IMR-90 (cell line): ENCODE measurements around the gene SH3BP4. TPM values are rescaled to one million over a fixed set of nuclear protein-coding genes. Genes with fewer than 3 reads are reported as not detected.

Source experiments
- ATAC-seq: fragments of 200-7000 bp; cut with Tn5 transposase; 2 replicates; pipeline ENCODE4 v1.9.1; 2020; ENCODE audit warnings: low read depth, mild to moderate bottlenecking, moderate library complexity
- BruUV-seq: library from RNA; stranded (reverse); fragments of 400-500 nt; replicated peaks from 2 replicates; lab custom pipeline; 2021; lab: Mats Ljungman, UMichigan
- CTCF ChIA-PET: fragments of 300-600 bp; formaldehyde crosslinking; extraction: SDS; loops from one replicate; lab custom pipeline; 2021; ENCODE audit warnings: antibody characterized with exemption; lab: Yijun Ruan, JAX
- POLR2A ChIA-PET: fragments of 300-600 bp; sonication (Branson Sonifier 250); formaldehyde crosslinking; loops from one replicate; lab custom pipeline; 2022; ENCODE audit warnings: antibody characterized with exemption; ENCODE audit not compliant: unreplicated experiment; lab: Charles Lee
- DNase-seq: peaks from one replicate; pipeline ENCODE4 v3.0.0; 2013
- H2AFZ ChIP-seq: replicated peaks from 2 replicates; pipeline ENCODE3; 2013; ENCODE audit warnings: low read length, mild to moderate bottlenecking; ENCODE audit not compliant: poor library complexity
- H2AK5ac ChIP-seq: 2 replicates; pipeline ENCODE4 v1.6.1; 2013; ENCODE audit warnings: low read depth, low read length, inconsistent platforms
- H2AK9ac ChIP-seq: replicated peaks from 2 replicates; pipeline ENCODE3; 2013; ENCODE audit warnings: mild to moderate bottlenecking, low read depth, low read length, moderate library complexity; ENCODE audit not compliant: poor library complexity
- H2BK120ac ChIP-seq: 2 replicates; pipeline ENCODE4 v1.6.1; 2013; ENCODE audit warnings: low read depth, low read length, inconsistent platforms
- H2BK15ac ChIP-seq: 3 replicates; pipeline ENCODE4 v1.6.1; 2013; ENCODE audit warnings: low read depth, low read length, inconsistent platforms
- H2BK20ac ChIP-seq: 2 replicates; pipeline ENCODE4 v1.6.1; 2013; ENCODE audit warnings: low read depth, mild to moderate bottlenecking, inconsistent platforms, low read length, moderate library complexity
- H2BK5ac ChIP-seq: 2 replicates; pipeline ENCODE4 v1.6.1; 2013; ENCODE audit warnings: mild to moderate bottlenecking, low read depth, low read length, inconsistent platforms; ENCODE audit not compliant: poor library complexity, severe bottlenecking
- H3K14ac ChIP-seq: replicated peaks from 2 replicates; pipeline ENCODE4 v1.6.1; 2013; ENCODE audit warnings: low read depth, low read length, inconsistent platforms
- H3K18ac ChIP-seq: 2 replicates; pipeline ENCODE4 v1.6.1; 2013; ENCODE audit warnings: low read depth, low read length, control low read depth
- H3K23ac ChIP-seq: 2 replicates; pipeline ENCODE4 v1.6.1; 2013; ENCODE audit warnings: low read depth, low read length, inconsistent platforms
- H3K27ac ChIP-seq: 2 replicates; pipeline ENCODE4 v1.5.1; 2013; ENCODE audit warnings: mild to moderate bottlenecking, control low read depth, low read length; ENCODE audit not compliant: insufficient read depth
- H3K27me3 ChIP-seq: 2 replicates; pipeline ENCODE4 v1.6.1; 2013; ENCODE audit warnings: low read length; ENCODE audit not compliant: control insufficient read depth, insufficient read depth
- H3K36me3 ChIP-seq: 2 replicates; pipeline ENCODE4 v1.6.1; 2013; ENCODE audit warnings: low read length, mixed read lengths; ENCODE audit not compliant: control insufficient read depth, insufficient read depth
- H3K4ac ChIP-seq: 2 replicates; pipeline ENCODE4 v1.6.1; 2013; ENCODE audit warnings: low read depth, low read length, inconsistent platforms
- H3K4me1 ChIP-seq: 2 replicates; pipeline ENCODE4 v1.6.1; 2013; ENCODE audit warnings: low read length, mixed read lengths; ENCODE audit not compliant: control insufficient read depth, insufficient read depth
- H3K4me2 ChIP-seq: 2 replicates; pipeline ENCODE4 v1.6.1; 2013; ENCODE audit warnings: low read depth, mild to moderate bottlenecking, control low read depth, low read length, moderate library complexity
- H3K4me3 ChIP-seq: 2 replicates; pipeline ENCODE4 v1.5.1; 2013; ENCODE audit warnings: low read depth, mild to moderate bottlenecking, control low read depth, low read length, moderate library complexity; ENCODE audit not compliant: insufficient read depth
- H3K56ac ChIP-seq: 2 replicates; pipeline ENCODE4 v1.6.1; 2013; ENCODE audit warnings: low read length, inconsistent platforms; ENCODE audit not compliant: insufficient read depth; ENCODE audit errors: extremely low read depth
- H3K79me1 ChIP-seq, 2 experiments: 2 replicates each; pipeline ENCODE4 v1.6.1; 2013; ENCODE audit warnings: low read length in 2 of 2, inconsistent platforms in 1 of 2, low read depth in 1 of 2
- H3K9ac ChIP-seq: 2 replicates; pipeline ENCODE4 v1.6.1; 2013; ENCODE audit warnings: low read depth, low read length, control low read depth
- H3K9me1 ChIP-seq: 2 replicates; pipeline ENCODE4 v1.6.1; 2013; ENCODE audit warnings: low read length, inconsistent platforms; ENCODE audit not compliant: insufficient read depth
- H3K9me3 ChIP-seq: 2 replicates; pipeline ENCODE4 v1.6.1; 2013; ENCODE audit warnings: low read length; ENCODE audit not compliant: control insufficient read depth, insufficient read depth
- H4K20me1 ChIP-seq: 2 replicates; pipeline ENCODE4 v1.6.1; 2013; ENCODE audit warnings: low read length, inconsistent platforms; ENCODE audit not compliant: insufficient read depth
- H4K5ac ChIP-seq: 2 replicates; pipeline ENCODE4 v1.6.1; 2013; ENCODE audit warnings: mild to moderate bottlenecking, low read depth, low read length, control low read depth
- H4K8ac ChIP-seq, 2 experiments: 2 replicates each; pipeline ENCODE4 v1.6.1; 2013; ENCODE audit warnings: low read depth in 2 of 2, low read length in 2 of 2, control low read depth in 1 of 2, inconsistent platforms in 1 of 2
- H4K91ac ChIP-seq: 2 replicates; pipeline ENCODE4 v1.6.1; 2013; ENCODE audit warnings: low read depth, low read length, inconsistent platforms; ENCODE audit not compliant: insufficient read depth
- CEBPB ChIP-seq: IDR thresholded peaks from 2 replicates; pipeline ENCODE4 v1.6.1; 2012; ENCODE audit warnings: low read depth, low read length, improper control_type of control experiment
- NFE2L2 ChIP-seq: fragments of 150-350 bp; IDR thresholded peaks from 2 replicates; pipeline ENCODE4 v1.6.1; 2016; ENCODE audit warnings: low read depth, mild to moderate bottlenecking, low read length
- POLR2A ChIP-seq: IDR thresholded peaks from 2 replicates; pipeline ENCODE4 v1.6.1; 2012; ENCODE audit warnings: mild to moderate bottlenecking, low read depth, low read length
- RAD21 ChIP-seq: IDR thresholded peaks from 2 replicates; pipeline ENCODE4 v1.6.1; 2012; ENCODE audit warnings: low read length, improper control_type of control experiment
- RFX5 ChIP-seq: IDR thresholded peaks from 2 replicates; pipeline ENCODE4 v1.8.0; 2012; ENCODE audit warnings: low read depth, mild to moderate bottlenecking, low read length, moderate library complexity
- SMC3 ChIP-seq: fragments of 150-350 bp; IDR thresholded peaks from 2 replicates; pipeline ENCODE4 v1.6.1; 2016; ENCODE audit warnings: low read depth, mild to moderate bottlenecking, antibody characterized with exemption, low read length, moderate library complexity
- WGBS, 2 experiments: methylation state at CpG; one replicate each; pipeline versions ENCODE4 v1.1.5 to v1.1.7; 2013; ENCODE audit warnings: missing lambda C conversion rate in 2 of 2; ENCODE audit not compliant: insufficient read length in 1 of 2; ENCODE audit errors: extremely low coverage in 2 of 2; 5-methylcytosine and 5-hydroxymethylcytosine counted together
- dilution Hi-C: fragments of 300-500 bp; cut with HindIII; formaldehyde crosslinking; loops from one replicate; pipeline ENCODE4 v1.14.3; 2018; ENCODE audit warnings: low sequenced_read_pairs; ENCODE audit not compliant: unreplicated experiment
- in situ Hi-C: fragments of 300-500 bp; cut with MboI; formaldehyde crosslinking; loops from 3 replicates; pipeline ENCODE4 v1.14.3; 2019; ENCODE audit warnings: low sequenced_read_pairs, inconsistent platforms, mixed read lengths
- intact Hi-C: fragments of 100-400 bp; cut with micrococcal nuclease; formaldehyde crosslinking; loops from 2 replicates; pipeline ENCODE4 v1.10.0; 2022
- polyA plus RNA-seq, 3 experiments: library from polyadenylated mRNA; depleted of rRNA; stranded (reverse); fragments of >200 nt; gene quantifications; 2 replicates each; pipeline ENCODE4 v1.2.3, GENCODE V29; 2012; ENCODE audit warnings: low replicate concordance in 1 of 3
- total RNA-seq: library from RNA; depleted of rRNA; stranded (reverse); fragments of >200 nt; gene quantifications from 2 replicates; pipeline ENCODE4 v1.2.3, GENCODE V29; 2012
- TF ChIP-seq, protein P1 (sequence below): conservative IDR thresholded peaks from 2 replicates; pipeline ENCODE4 v1.5.1; 2012; ENCODE audit warnings: mild to moderate bottlenecking, low read depth, low read length, improper control_type of control experiment
- TF ChIP-seq, protein P2 (sequence below): fragments of 150-350 bp; IDR thresholded peaks from 2 replicates; pipeline ENCODE4 v1.6.1; 2017; ENCODE audit warnings: mild to moderate bottlenecking, antibody characterized with exemption, low read length, low read depth

The SH3BP4 gene
- total and polyA plus RNA-seq, 2 of the 4 experiments (the other 2 are of a cell fraction): 104 to 122 TPM

DNA sequence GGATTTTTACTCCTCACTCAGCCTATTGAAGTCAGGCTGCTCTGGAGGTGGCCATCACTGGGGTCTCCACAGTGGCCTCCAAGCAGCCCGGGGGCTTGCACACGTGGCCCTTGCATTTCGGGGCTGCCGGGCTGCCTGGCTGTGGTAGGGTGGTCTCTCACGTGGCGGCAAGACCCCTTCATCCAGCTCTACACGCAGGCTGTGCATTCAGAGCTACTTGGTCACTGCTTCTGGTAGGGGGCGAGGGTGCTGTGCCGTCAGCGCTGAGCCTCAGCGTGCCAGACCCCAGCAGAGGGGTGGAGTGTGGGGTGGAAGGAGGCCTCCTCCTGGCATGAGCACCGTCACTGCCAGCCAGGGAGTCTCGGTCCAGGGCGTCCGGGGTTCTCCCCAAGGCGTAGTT lies 80.6 kb downstream of the SH3BP4 start:
- dilution Hi-C loops: no loop called here
- CTCF ChIA-PET: no interaction called here

More for the DNA sequence above, 80.6 kb downstream of the SH3BP4 start:
- Histone ChIP-seq H2BK15ac (no peak overlapping the region), H3K4me3 (no peak overlapping the region), H3K4ac (no peak overlapping the region), H3K23ac (no peak overlapping the region), H3K14ac (no peak overlapping the region), H3K9me3 (no peaks in the 10 kb centered on the region), H2BK5ac (no peak overlapping the region), H4K5ac (no peak overlapping the region), H4K8ac (no peak overlapping the region), H3K27me3 (no peaks in the 10 kb centered on the region), H3K27ac (no peak overlapping the region), H2BK20ac (no peak overlapping the region), H3K4me2 (no peak overlapping the region), H3K18ac (no peak overlapping the region), H3K4me1 (peaks cover 38% of the 10 kb centered on the region), H2AFZ (no peak overlapping the region), H3K36me3 (peaks cover 47% of the 10 kb centered on the region), H4K91ac (no peak overlapping the region), H3K9me1 (peaks cover 57% of the 10 kb centered on the region), H3K9ac (no peak overlapping the region), H2AK5ac (no peak overlapping the region), H3K56ac (no peak overlapping the region), H3K79me1 (peaks cover 14 to 92% of the 10 kb centered on the region in 2 experiments), H2AK9ac (peak overlapping the region; percentile 35), H4K20me1 (peaks cover 91% of the 10 kb centered on the region), H2BK120ac (no peak overlapping the region)
- DNase-seq (no peak), ATAC-seq (no peak)
- no TSS peak for BruUV-seq
- 95% methylated on average over 4 of the region's 16 CpGs; no CpG with 5 or more reads in 1 of the 2 experiments for WGBS, 2 experiments
- in situ Hi-C loops (no loop called here), intact Hi-C loops (no loop called here)
- POLR2A ChIA-PET: no interaction called here
- TF ChIP-seq RAD21 (no peak), SMC3 (no peak), POLR2A (no peak), NFE2L2 (no peak), RFX5 (no peak), CEBPB (no peak)
- TF ChIP-seq, protein P1, sequence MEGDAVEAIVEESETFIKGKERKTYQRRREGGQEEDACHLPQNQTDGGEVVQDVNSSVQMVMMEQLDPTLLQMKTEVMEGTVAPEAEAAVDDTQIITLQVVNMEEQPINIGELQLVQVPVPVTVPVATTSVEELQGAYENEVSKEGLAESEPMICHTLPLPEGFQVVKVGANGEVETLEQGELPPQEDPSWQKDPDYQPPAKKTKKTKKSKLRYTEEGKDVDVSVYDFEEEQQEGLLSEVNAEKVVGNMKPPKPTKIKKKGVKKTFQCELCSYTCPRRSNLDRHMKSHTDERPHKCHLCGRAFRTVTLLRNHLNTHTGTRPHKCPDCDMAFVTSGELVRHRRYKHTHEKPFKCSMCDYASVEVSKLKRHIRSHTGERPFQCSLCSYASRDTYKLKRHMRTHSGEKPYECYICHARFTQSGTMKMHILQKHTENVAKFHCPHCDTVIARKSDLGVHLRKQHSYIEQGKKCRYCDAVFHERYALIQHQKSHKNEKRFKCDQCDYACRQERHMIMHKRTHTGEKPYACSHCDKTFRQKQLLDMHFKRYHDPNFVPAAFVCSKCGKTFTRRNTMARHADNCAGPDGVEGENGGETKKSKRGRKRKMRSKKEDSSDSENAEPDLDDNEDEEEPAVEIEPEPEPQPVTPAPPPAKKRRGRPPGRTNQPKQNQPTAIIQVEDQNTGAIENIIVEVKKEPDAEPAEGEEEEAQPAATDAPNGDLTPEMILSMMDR: no peak
- TF ChIP-seq, protein P2, sequence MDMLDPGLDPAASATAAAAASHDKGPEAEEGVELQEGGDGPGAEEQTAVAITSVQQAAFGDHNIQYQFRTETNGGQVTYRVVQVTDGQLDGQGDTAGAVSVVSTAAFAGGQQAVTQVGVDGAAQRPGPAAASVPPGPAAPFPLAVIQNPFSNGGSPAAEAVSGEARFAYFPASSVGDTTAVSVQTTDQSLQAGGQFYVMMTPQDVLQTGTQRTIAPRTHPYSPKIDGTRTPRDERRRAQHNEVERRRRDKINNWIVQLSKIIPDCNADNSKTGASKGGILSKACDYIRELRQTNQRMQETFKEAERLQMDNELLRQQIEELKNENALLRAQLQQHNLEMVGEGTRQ: no peak
